HCT116 (cell line): ENCODE measurements around the gene QRSL1. TPM values are rescaled to one million over a fixed set of nuclear protein-coding genes. Genes with fewer than 3 reads are reported as not detected.

ENCODE experiments used
- ATAC-seq: fragments of 200-7000 bp; cut with Tn5 transposase; 2 replicates; pipeline ENCODE4 v1.9.1; 2020; ENCODE audit warnings: mild to moderate bottlenecking, moderate library complexity
- BruUV-seq: library from RNA; stranded (reverse); fragments of 400-500 nt; replicated peaks from 2 replicates; lab custom pipeline; 2021; lab: Mats Ljungman, UMichigan
- CTCF ChIA-PET: fragments of 300-600 bp; sonication (Branson Sonifier 250); formaldehyde crosslinking; loops from one replicate; lab custom pipeline; 2021; ENCODE audit warnings: antibody characterized with exemption; lab: Charles Lee
- POLR2A ChIA-PET: fragments of 300-600, 350-600 bp; sonication (Branson Sonifier 250); formaldehyde crosslinking; loops from one replicate; lab custom pipeline; 2021; ENCODE audit warnings: antibody characterized with exemption; lab: Charles Lee
- RAD21 ChIA-PET, 2 experiments: fragments of 300-600 bp; sonication (Branson Sonifier 250); formaldehyde crosslinking; loops; one replicate each; lab custom pipeline; 2023; ENCODE audit warnings: low total read pairs in 2 of 2; ENCODE audit not compliant: uncharacterized antibody in 2 of 2, unreplicated experiment in 2 of 2, low non-redundant PET in 1 of 2; lab: Charles Lee
- DNase-seq: peaks from one replicate; pipeline ENCODE4 v3.0.0-alpha.2; 2010; ENCODE audit warnings: low read depth, low spot score
- H2AFZ ChIP-seq: fragments of 200-600 bp; shearing (Covaris generic), sonication (generic); 2 replicates; pipeline ENCODE4 v1.6.1; 2017; ENCODE audit warnings: low read depth, mixed run types, mixed read lengths, antibody characterized with exemption, low read length; ENCODE audit not compliant: poor library complexity, severe bottlenecking
- H3K27ac ChIP-seq: 2 replicates; pipeline ENCODE4 v1.5.1; 2012; ENCODE audit warnings: low read depth, low read length
- H3K27me3 ChIP-seq: fragments of 200-600 bp; sonication (generic); 2 replicates; pipeline ENCODE4 v1.6.1; 2016; ENCODE audit warnings: mixed run types, low read length, mixed read lengths; ENCODE audit not compliant: insufficient read depth
- H3K36me3 ChIP-seq, 2 experiments: fragments of 200-500 bp in 1 of 2; fragments of 200-600 bp in 1 of 2; sonication (Bioruptor generic) in 1 of 2; sonication (generic) in 1 of 2; 2 replicates each; pipeline versions ENCODE4 v1.5.1 to v1.6.1; 2014 to 2016; ENCODE audit warnings: low read length in 2 of 2, inconsistent platforms in 1 of 2, mixed read lengths in 1 of 2, mixed run types in 1 of 2; ENCODE audit not compliant: insufficient read depth in 2 of 2, control insufficient read depth in 1 of 2
- H3K4me1 ChIP-seq, 2 experiments: fragments of 200-600 bp in 1 of 2; sonication (generic) in 1 of 2; 2 replicates each; pipeline versions ENCODE4 v1.5.1 to v1.6.1; 2012 to 2017; ENCODE audit warnings: low read length in 2 of 2, inconsistent platforms in 1 of 2, mild to moderate bottlenecking in 1 of 2, mixed read lengths in 1 of 2, mixed run types in 1 of 2, moderate library complexity in 1 of 2; ENCODE audit not compliant: insufficient read depth in 2 of 2, control insufficient read depth in 1 of 2
- H3K4me2 ChIP-seq: fragments of 200-600 bp; sonication (generic); 2 replicates; pipeline ENCODE4 v1.6.1; 2017; ENCODE audit warnings: mixed run types, low read length, mixed read lengths
- H3K4me3 ChIP-seq, 2 experiments: fragments of 200-600 bp in 1 of 2; sonication (generic) in 1 of 2; replicated peaks in 1 of 2; 2 replicates each; pipeline ENCODE4 v1.5.1; 2011 to 2016; ENCODE audit warnings: low read length in 2 of 2, control low read depth in 1 of 2, low read depth in 1 of 2, mild to moderate bottlenecking in 1 of 2, mixed read lengths in 1 of 2, mixed run types in 1 of 2
- H3K79me2 ChIP-seq: fragments of 200-600 bp; sonication (generic); 2 replicates; pipeline ENCODE4 v1.6.1; 2017; ENCODE audit warnings: mild to moderate bottlenecking, mixed run types, low read length, moderate library complexity, mixed read lengths; ENCODE audit not compliant: insufficient read depth
- H3K9ac ChIP-seq: fragments of 200-600 bp; sonication (generic); 2 replicates; pipeline ENCODE4 v1.6.1; 2016; ENCODE audit warnings: low read length, mixed read lengths
- H3K9me2 ChIP-seq: fragments of 200-600 bp; sonication (generic), shearing (Covaris generic); 2 replicates; pipeline ENCODE4 v1.6.1; 2017; ENCODE audit warnings: mixed run types, mild to moderate bottlenecking, moderate library complexity; ENCODE audit not compliant: insufficient read depth
- H3K9me3 ChIP-seq, 2 experiments: fragments of 200-500 bp in 1 of 2; fragments of 200-600 bp in 1 of 2; sonication (Bioruptor generic) in 1 of 2; sonication (generic) in 1 of 2; 2 replicates each; pipeline ENCODE4 v1.6.1; 2014 to 2017; ENCODE audit warnings: low read length in 2 of 2, mixed read lengths in 2 of 2, inconsistent platforms in 1 of 2, low read depth in 1 of 2, mild to moderate bottlenecking in 1 of 2, mixed run types in 1 of 2, moderate library complexity in 1 of 2; ENCODE audit not compliant: control insufficient read depth in 1 of 2, insufficient read depth in 1 of 2
- H4K20me1 ChIP-seq: fragments of 200-600 bp; sonication (generic), shearing (Covaris generic); 2 replicates; pipeline ENCODE4 v1.6.1; 2017; ENCODE audit warnings: mixed run types, mild to moderate bottlenecking, moderate library complexity; ENCODE audit not compliant: insufficient read depth
- CBX3 ChIP-seq: IDR thresholded peaks from 2 replicates; pipeline ENCODE4 v1.6.1; 2012; ENCODE audit warnings: low read depth
- CEBPB ChIP-seq: IDR thresholded peaks from 2 replicates; pipeline ENCODE4 v1.6.1; 2012; ENCODE audit warnings: low read depth
- EGR1 ChIP-seq: IDR thresholded peaks from 2 replicates; pipeline ENCODE4 v1.6.1; 2012; ENCODE audit warnings: low read depth
- ELF1 ChIP-seq: IDR thresholded peaks from 2 replicates; pipeline ENCODE4 v1.6.1; 2012; ENCODE audit warnings: low read depth, borderline replicate concordance
- EZH2phosphoT487 ChIP-seq: fragments of 200-600 bp; IDR thresholded peaks from 2 replicates; pipeline ENCODE4 v1.6.1; 2018; ENCODE audit warnings: antibody characterized with exemption, borderline replicate concordance
- FOSL1 ChIP-seq: IDR thresholded peaks from 2 replicates; pipeline ENCODE4 v1.6.1; 2012; ENCODE audit warnings: low read depth
- POLR2A ChIP-seq: IDR thresholded peaks from 2 replicates; pipeline ENCODE4 v1.7.0; 2011; ENCODE audit warnings: borderline replicate concordance; ENCODE audit not compliant: insufficient read depth, insufficient read length; ENCODE audit errors: extremely low read depth
- POLR2AphosphoS5 ChIP-seq: IDR thresholded peaks from 2 replicates; pipeline ENCODE4 v1.6.1; 2011; ENCODE audit warnings: mild to moderate bottlenecking, low read depth, low read length, moderate library complexity
- RAD21 ChIP-seq: IDR thresholded peaks from 2 replicates; pipeline ENCODE4 v1.6.1; 2012; ENCODE audit warnings: low read depth, mild to moderate bottlenecking
- SIN3A ChIP-seq: IDR thresholded peaks from 2 replicates; pipeline ENCODE4 v1.6.1; 2012; ENCODE audit warnings: low read depth
- SP1 ChIP-seq: IDR thresholded peaks from 2 replicates; pipeline ENCODE4 v1.6.1; 2012; ENCODE audit warnings: low read depth
- SRF ChIP-seq: IDR thresholded peaks from 2 replicates; pipeline ENCODE4 v1.6.1; 2012; ENCODE audit warnings: low read depth
- TCF7L2 ChIP-seq: IDR thresholded peaks from 2 replicates; pipeline ENCODE4 v1.7.0; 2011; ENCODE audit warnings: borderline replicate concordance, inconsistent platforms; ENCODE audit not compliant: insufficient read depth, insufficient read length; ENCODE audit errors: extremely low read depth
- YY1 ChIP-seq: IDR thresholded peaks from 2 replicates; pipeline ENCODE4 v1.6.1; 2011; ENCODE audit warnings: low read length, low read depth, moderate library complexity, mild to moderate bottlenecking; ENCODE audit not compliant: insufficient replicate concordance; ENCODE audit errors: extremely low read depth
- ZNF274 ChIP-seq: fragments of 200-500 bp; sonication (Bioruptor generic); IDR thresholded peaks from 2 replicates; pipeline ENCODE4 v1.6.1; 2014; ENCODE audit warnings: mild to moderate bottlenecking, low read depth, low read length, inconsistent platforms
- intact Hi-C: fragments of 100-400 bp; cut with micrococcal nuclease; formaldehyde crosslinking; loops from 2 replicates; pipeline ENCODE4 v1.10.0; 2022
- total RNA-seq: library from RNA; stranded (reverse); gene quantifications from one replicate; pipeline ENCODE4 v1.2.1, GENCODE V29; 2021; ENCODE audit not compliant: unreplicated experiment
- TF ChIP-seq, protein P1 (sequence below): IDR thresholded peaks from 2 replicates; pipeline ENCODE4 v1.6.1; 2011; ENCODE audit warnings: mild to moderate bottlenecking, low read length, moderate library complexity; ENCODE audit not compliant: insufficient replicate concordance; ENCODE audit errors: extremely low read depth
- TF ChIP-seq, protein P2 (sequence below): IDR thresholded peaks from 2 replicates; pipeline ENCODE4 v1.6.1; 2012; ENCODE audit warnings: low read depth
- TF ChIP-seq, protein P3 (sequence below): IDR thresholded peaks from 2 replicates; pipeline ENCODE4 v1.6.1; 2012

QRSL1 gene
- total RNA-seq, 1 experiment from 2014 or later = 16.0 TPM

DNA sequence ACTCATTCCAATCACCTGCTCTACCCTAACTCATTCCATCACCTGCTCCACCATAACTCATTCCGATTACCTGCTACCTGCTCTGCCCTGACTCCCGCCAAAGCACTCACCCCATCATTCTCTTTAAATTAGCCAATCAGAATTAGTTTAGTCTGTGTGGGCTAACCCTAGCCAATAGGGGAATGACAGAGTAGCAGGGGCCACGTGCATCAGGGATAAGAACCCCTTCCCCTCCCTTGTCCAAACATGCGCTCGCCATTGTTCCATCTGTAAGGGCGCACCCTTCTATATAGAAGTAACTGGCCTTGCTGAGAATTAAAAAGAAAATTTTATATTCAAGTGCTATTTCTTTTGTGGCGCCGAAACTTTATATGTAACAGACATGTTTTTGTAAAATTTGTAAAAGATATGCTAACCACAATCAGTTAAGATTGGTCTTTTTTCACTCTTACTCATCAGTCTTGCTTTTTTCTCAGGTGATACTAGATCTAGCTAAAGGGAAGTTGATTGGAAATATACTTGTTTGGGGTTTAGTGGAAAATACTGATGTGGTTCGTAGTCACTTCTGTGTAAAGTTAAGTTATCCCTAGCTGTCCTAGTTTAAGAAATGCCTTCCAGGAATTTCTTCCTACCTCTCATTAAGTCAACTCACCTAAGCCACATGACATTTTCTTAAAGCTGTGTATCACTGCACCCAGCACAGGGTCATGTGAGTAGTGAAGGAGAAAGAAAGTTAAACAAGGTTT lies 16.5 kb upstream of the QRSL1 start (continued):
- TF ChIP-seq EGR1 = no peak
- TF ChIP-seq, protein P1, sequence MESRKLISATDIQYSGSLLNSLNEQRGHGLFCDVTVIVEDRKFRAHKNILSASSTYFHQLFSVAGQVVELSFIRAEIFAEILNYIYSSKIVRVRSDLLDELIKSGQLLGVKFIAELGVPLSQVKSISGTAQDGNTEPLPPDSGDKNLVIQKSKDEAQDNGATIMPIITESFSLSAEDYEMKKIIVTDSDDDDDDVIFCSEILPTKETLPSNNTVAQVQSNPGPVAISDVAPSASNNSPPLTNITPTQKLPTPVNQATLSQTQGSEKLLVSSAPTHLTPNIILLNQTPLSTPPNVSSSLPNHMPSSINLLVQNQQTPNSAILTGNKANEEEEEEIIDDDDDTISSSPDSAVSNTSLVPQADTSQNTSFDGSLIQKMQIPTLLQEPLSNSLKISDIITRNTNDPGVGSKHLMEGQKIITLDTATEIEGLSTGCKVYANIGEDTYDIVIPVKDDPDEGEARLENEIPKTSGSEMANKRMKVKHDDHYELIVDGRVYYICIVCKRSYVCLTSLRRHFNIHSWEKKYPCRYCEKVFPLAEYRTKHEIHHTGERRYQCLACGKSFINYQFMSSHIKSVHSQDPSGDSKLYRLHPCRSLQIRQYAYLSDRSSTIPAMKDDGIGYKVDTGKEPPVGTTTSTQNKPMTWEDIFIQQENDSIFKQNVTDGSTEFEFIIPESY = no peak
- no peak for TF ChIP-seq EZH2phosphoT487
- no peak for TF ChIP-seq SRF
- no peak for TF ChIP-seq TCF7L2

DNA sequence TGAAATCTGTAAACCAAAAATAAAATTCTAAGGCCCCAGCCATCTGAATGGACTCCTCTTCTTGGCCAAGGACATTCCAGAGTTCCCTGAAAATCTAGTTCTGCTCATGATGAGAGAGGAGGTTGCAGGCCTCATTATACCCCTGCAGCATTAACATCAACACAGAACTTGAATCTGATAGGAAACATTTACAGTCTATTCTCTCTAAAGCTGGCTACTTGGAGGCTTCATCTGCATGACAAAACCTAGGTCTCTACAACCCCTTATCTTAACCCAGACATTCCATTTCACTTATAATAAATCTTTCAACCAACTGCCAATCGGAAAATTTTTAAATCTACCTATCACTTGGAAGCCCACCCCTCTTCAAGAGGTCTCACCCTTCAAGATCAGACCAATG lies 15.8 kb upstream of the QRSL1 start:
- Histone ChIP-seq H3K27ac (no peak overlapping the region), H3K9ac (no peak overlapping the region), H3K27me3 (no peaks in the 10 kb centered on the region), H3K4me1 (no peaks in the 10 kb centered on the region), H3K9me2 (no peaks in the 10 kb centered on the region), H3K4me2 (no peak overlapping the region), H3K9me3 (no peaks in the 10 kb centered on the region), H4K20me1 (no peaks in the 10 kb centered on the region), H3K79me2 (no peaks in the 10 kb centered on the region), H3K36me3 (no peaks in the 10 kb centered on the region), H3K4me3 (no peak overlapping the region), H2AFZ (no peak overlapping the region)
- intact Hi-C loops = no loop called here
- ChIA-PET RAD21 (no interaction called here), CTCF (no interaction called here), POLR2A (no interaction called here)
- BruUV-seq = no TSS peak
- DNase-seq = no peak
- no peak for ATAC-seq
- TF ChIP-seq SRF (no peak), ELF1 (no peak), CEBPB (no peak), EGR1 (no peak), POLR2A (no peak), ZNF274 (no peak), RAD21 (no peak), FOSL1 (no peak), POLR2AphosphoS5 (no peak), EZH2phosphoT487 (no peak), CBX3 (no peak), SP1 (no peak), YY1 (no peak), SIN3A (no peak)
- TF ChIP-seq, protein P1 = no peak
- TF ChIP-seq, protein P2, sequence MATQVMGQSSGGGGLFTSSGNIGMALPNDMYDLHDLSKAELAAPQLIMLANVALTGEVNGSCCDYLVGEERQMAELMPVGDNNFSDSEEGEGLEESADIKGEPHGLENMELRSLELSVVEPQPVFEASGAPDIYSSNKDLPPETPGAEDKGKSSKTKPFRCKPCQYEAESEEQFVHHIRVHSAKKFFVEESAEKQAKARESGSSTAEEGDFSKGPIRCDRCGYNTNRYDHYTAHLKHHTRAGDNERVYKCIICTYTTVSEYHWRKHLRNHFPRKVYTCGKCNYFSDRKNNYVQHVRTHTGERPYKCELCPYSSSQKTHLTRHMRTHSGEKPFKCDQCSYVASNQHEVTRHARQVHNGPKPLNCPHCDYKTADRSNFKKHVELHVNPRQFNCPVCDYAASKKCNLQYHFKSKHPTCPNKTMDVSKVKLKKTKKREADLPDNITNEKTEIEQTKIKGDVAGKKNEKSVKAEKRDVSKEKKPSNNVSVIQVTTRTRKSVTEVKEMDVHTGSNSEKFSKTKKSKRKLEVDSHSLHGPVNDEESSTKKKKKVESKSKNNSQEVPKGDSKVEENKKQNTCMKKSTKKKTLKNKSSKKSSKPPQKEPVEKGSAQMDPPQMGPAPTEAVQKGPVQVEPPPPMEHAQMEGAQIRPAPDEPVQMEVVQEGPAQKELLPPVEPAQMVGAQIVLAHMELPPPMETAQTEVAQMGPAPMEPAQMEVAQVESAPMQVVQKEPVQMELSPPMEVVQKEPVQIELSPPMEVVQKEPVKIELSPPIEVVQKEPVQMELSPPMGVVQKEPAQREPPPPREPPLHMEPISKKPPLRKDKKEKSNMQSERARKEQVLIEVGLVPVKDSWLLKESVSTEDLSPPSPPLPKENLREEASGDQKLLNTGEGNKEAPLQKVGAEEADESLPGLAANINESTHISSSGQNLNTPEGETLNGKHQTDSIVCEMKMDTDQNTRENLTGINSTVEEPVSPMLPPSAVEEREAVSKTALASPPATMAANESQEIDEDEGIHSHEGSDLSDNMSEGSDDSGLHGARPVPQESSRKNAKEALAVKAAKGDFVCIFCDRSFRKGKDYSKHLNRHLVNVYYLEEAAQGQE = no peak
- TF ChIP-seq, protein P3, sequence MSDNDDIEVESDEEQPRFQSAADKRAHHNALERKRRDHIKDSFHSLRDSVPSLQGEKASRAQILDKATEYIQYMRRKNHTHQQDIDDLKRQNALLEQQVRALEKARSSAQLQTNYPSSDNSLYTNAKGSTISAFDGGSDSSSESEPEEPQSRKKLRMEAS = no peak
